Measurements from ENCODE around the gene PLGLB2.
"Not testable (repeated sequence)": the region's sequence is repeated elsewhere in the genome, so short reads cannot be mapped to it uniquely, and the experiment has no call there.

The PLGLB2 gene

DNA sequence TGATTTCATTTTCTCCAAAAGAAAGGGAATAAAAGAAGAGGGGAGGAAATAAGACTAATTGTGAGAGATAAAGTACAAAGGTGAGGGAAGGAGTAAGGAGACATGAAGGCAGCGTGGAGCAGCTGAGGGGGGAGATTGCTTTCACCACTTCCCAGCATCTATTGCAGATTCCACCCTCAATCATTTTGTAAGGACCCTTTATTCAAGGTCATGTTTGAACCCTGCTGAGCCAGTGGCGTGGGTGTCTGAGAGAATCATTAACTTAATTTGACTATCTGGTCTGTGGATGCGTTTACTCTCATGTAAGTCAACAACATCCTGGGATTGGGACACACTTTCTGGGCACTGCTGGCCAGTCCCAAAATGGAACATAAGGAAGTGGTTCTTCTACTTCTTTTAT, at the start of gene PLGLB2:
Gene PLGLB2, plus strand, starts transcription at position 297 of the 400 bp plus-strand sequence. Its CDS starts 67 bp downstream, at position 364.
- DNase-seq (ENCODE audit: low spot score): not testable (repeated sequence)

- not testable (repeated sequence) for DNase-seq (ENCODE audit: low spot score)
Observed at GRCh38 chr2:87704572-87705323, 43.1 kb upstream of the PLGLB2 start.

DNA sequence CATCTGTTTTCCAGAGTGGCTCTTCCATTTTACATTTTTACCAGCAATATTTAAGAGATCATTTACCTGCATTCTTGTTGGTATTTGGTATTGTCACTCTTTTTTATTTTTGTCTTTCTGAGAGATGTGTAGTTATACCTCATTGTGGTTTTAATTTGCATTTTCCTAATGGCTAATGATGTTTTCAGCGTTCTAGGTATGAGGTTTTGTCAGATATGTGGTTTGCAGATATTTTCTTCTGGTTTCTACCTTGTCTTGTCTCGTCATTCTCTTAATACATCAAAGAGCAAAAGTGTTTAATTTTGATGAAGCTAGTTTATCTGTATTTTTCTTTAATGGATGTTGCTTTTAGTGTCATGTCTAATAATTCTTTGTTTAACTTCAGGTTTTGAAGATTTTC, 39.5 kb upstream of the PLGLB2 start:
- not testable (repeated sequence) for DNase-seq (ENCODE audit: low spot score)

DNA sequence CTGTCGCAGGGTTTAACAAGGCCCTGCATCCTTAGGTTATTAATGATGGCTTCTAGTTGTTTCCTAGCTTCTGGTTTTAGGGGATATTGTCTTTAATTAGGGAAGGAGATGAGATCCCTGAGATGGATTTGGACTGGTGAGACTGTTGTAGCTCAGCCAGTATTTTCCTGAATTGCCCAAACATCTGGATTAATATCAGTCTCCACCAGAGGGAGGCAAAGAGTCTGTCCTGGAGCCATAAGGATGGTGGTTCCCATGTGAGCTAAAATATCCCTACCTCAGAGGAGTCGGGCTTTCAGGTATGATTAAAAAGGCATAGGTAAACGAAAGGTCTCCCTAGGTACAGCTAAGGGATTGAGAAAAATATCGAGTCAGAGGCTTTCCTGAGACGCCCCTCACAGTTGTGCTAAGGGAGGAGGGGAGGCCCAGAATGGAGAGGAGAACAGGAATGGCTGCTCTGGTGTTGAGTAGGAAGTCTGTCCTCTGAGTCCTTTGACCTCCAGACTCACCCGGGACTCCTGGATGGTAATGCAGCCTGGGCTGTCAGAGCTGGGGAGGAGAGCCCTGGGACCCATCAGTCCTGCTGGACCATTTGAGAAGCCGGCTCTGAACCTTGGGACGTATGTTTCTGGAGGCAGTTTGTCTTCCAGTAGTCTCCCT, 19.8 kb upstream of the PLGLB2 start:
- not testable (repeated sequence) for DNase-seq (ENCODE audit: low spot score)

- DNase-seq (ENCODE audit: low spot score): not testable (repeated sequence)
Observed at GRCh38 chr2:87740928-87741327, 7.0 kb upstream of the PLGLB2 start.

DNA sequence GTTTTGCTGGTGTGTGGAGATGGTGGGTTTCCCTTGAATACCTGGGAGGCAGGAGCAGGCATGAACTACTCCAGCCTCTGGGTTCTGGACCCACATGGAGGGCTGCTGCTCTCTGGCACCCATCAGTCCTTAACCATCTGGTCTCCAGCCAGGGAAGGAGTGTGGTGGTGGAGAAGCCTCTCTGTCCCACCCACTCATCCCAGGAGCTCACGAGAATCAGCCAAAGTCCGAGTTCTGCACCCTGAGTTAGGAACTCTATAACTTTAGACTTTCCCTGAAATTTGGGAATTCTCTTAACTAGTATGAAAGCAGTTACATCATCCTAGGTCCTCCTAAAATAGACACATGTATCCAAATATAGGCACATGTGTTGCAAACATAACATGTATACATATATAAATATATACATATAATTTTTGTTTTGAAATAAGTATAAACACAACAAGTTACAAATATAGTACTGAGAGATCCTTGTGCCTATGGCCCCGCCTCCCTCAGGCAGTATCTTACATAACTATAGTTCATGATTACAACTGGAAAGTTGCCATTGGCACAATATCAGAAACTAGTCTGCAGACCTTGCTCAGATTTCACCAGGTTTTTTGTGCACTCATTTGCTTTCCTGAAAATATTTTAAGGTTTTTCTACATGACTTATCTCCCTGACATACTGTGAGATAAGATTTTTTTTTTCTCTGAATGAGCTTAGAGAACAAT, 5.3 kb upstream of the PLGLB2 start:
- not testable (repeated sequence) for DNase-seq (ENCODE audit: low spot score)

DNA sequence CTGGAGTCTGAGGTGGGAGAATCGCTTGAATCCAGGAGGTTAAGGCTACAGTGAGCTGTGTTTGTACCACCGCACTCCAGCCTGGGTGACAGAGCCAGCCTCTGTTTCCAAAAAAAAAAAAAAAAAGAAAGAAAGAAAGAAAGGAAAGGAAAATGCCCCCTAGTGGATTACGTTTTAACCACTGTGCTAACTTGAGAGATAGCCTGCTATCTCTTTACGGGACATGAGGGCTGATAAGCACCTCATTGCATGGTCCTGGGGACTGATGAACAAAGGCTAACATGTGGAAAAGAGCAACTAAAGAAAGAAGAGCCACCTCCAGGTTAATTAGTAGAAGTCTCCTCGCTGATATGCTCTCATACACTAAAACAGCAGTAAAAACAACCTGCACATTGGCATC, 4.2 kb upstream of the PLGLB2 start:
- DNase-seq (ENCODE audit: low spot score): not testable (repeated sequence)

DNA sequence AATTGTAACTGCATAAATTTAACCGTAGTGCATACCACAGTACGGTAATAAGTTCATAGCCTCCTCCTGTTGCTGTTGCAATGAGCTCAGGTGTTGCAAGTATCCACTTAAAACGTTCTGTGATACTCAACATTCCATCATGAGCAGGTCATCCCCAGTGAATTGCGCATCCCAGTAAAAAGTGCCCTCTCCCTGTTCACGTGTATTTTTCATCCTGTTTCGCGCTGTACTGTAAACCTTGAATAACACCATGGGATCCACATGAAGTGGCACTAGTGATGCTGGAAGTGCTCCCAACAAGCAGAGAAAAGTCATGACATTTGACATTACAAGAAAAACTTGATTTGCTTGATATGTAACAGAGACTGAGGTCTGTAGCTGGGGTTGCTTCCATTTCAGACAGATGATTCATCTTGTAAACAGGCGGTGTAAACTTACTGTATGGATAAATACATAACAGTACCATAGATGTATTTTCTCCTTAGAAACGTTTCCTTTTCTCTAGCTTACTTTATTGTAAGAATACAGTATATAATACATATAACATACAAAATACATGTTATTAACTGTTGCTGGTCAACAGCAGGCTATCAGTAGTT, 2.4 kb upstream of the PLGLB2 start:
- not testable (repeated sequence) for DNase-seq (ENCODE audit: low spot score)

DNA sequence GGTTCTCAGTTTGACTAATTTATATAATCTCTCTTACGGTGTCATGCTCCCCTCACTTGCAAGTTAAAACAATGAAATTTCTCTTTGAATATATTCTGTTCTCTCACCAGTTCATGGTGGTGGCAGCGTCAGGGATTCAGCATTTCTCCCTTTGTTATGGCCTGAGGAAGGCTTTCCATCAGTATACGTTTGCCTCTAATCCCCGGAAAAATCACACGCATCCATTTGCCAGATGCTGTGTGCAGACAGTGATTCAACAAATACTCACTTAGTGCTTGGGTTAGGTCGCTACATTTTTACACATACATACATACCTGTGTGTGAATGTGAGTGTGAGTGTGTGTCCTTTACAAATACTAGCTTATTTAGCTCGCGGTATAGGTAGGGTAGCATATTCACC, 637 bp downstream of the PLGLB2 start:
- DNase-seq (ENCODE audit: low spot score): not testable (repeated sequence)

GRCh38 chr2:87750560-87750959, 2.7 kb downstream of the PLGLB2 start:
- DNase-seq (ENCODE audit: low spot score): not testable (repeated sequence)

DNA sequence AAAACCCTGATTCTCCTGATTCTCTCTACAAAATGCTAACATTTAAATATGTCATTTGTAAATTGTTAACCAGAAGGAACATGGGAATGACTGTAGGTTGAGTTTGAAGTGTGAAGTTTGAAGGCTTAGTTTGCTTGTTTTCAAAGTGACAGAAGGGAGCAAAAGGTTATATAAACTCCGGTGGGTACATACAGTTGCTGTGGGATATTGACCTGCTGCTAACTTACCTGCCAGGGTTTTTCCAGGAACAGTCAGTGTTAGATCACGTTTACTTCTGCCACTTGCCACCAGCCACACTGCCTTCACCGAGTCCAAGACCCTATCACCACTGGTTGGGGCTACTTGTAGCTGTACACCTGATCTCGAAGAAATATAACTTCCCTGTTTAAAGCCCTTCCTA, 6.9 kb downstream of the PLGLB2 start:
- DNase-seq (ENCODE audit: low spot score): not testable (repeated sequence)

All from AG08395 (cell line).